Germinal center (tissue), 1 donor: ENCODE measurements around the gene PSD4.

Experiments used
- DNase-seq: peaks from one replicate; pipeline ENCODE4 v3.0.0; 2012; ENCODE audit warnings: mixed read lengths, low spot score

The PSD4 gene

GRCh38 chr2:113167962-113168340 is 5.8 kb upstream of the PSD4 start:
- DNase-seq, result no peak

GRCh38 chr2:113169002-113169530 is 4.7 kb upstream of the PSD4 start:
- DNase-seq, result no peak

- no peak for DNase-seq
These were observed 4.2 kb upstream of the PSD4 start for GRCh38 chr2:113169586-113169985.

- no peak for DNase-seq
These were observed 2.3 kb upstream of the PSD4 start for GRCh38 chr2:113171334-113172075.

- no peak for DNase-seq
These were observed 840 bp upstream of the PSD4 start for GRCh38 chr2:113172721-113173541.

GRCh38 chr2:113174376-113174750 is 592 bp downstream of the PSD4 start:
- DNase-seq, result peak; percentile 35

- peak; percentile 84 for DNase-seq
These were observed 1.4 kb downstream of the PSD4 start for GRCh38 chr2:113175042-113175628.

- DNase-seq, result peak; percentile 54
These were observed 2.2 kb downstream of the PSD4 start for GRCh38 chr2:113175736-113176695.

GRCh38 chr2:113176696-113177355 is 3.1 kb downstream of the PSD4 start:
- no peak for DNase-seq

GRCh38 chr2:113178069-113178746 is 4.4 kb downstream of the PSD4 start:
- DNase-seq, result no peak

GRCh38 chr2:113178891-113179290 is 5.1 kb downstream of the PSD4 start:
- DNase-seq, result no peak

- DNase-seq, result no peak
These were observed 5.8 kb downstream of the PSD4 start for GRCh38 chr2:113179446-113180045.

GRCh38 chr2:113180131-113180946 is 6.6 kb downstream of the PSD4 start:
- DNase-seq, result no peak

GRCh38 chr2:113181258-113182051 is 7.7 kb downstream of the PSD4 start:
- DNase-seq, result no peak

- DNase-seq, result no peak
These were observed 8.9 kb downstream of the PSD4 start for GRCh38 chr2:113182471-113183260.

- DNase-seq, result no peak
These were observed 9.5 kb downstream of the PSD4 start for GRCh38 chr2:113183264-113183663.

GRCh38 chr2:113183703-113184102 is 9.9 kb downstream of the PSD4 start:
- DNase-seq, result no peak
